Lower leg skin (tissue), 3 donors: ENCODE results near the gene MAGI2.

Source experiments
- POLR2A ChIP-seq, 2 donors: fragments of 450-650 bp; IDR thresholded peaks; one replicate each; pipeline ENCODE4 v1.6.1; 2016 to 2017; ENCODE audit warnings: antibody characterized with exemption in 2 of 2, mild to moderate bottlenecking in 1 of 2, moderate library complexity in 1 of 2
- TF ChIP-seq, protein P1 (sequence below), 3 donors: fragments of 450-650 bp; IDR thresholded peaks; one replicate each; pipeline ENCODE4 v1.5.1; 2016; ENCODE audit warnings: antibody characterized with exemption in 3 of 3, mild to moderate bottlenecking in 3 of 3, moderate library complexity in 2 of 3

DNA sequence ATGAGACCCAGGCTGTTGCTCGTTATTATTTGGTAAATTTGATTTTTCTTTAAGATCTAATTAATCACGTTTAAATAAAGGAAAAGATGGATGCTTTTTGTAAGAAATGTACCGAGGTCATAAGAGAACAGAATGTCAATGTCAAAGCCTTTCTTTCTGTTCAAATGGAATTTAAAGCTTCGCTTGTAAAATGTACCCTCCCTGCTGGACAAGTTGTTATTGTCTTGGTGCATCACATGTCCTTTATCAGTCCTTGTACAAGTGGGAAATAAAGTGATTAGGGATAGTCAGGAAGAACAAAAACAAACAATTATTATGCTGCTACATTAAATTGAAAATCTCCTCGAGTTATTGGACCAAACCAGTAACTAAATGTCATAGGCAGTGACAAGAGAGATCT is 1291.7 kb downstream of the MAGI2 start:
- TF ChIP-seq, protein P1, sequence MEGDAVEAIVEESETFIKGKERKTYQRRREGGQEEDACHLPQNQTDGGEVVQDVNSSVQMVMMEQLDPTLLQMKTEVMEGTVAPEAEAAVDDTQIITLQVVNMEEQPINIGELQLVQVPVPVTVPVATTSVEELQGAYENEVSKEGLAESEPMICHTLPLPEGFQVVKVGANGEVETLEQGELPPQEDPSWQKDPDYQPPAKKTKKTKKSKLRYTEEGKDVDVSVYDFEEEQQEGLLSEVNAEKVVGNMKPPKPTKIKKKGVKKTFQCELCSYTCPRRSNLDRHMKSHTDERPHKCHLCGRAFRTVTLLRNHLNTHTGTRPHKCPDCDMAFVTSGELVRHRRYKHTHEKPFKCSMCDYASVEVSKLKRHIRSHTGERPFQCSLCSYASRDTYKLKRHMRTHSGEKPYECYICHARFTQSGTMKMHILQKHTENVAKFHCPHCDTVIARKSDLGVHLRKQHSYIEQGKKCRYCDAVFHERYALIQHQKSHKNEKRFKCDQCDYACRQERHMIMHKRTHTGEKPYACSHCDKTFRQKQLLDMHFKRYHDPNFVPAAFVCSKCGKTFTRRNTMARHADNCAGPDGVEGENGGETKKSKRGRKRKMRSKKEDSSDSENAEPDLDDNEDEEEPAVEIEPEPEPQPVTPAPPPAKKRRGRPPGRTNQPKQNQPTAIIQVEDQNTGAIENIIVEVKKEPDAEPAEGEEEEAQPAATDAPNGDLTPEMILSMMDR (IDR thresholded peaks at IDR 0.05): no peak
- no peak for TF ChIP-seq POLR2A (IDR thresholded peaks at IDR 0.05)
